SIG-M5 treated with dmso at 0.1 percent for 504 hours (cell line): ENCODE results near the gene SPRYD3.
"Not testable (repeated sequence)": the region's sequence is repeated elsewhere in the genome, so short reads cannot be mapped to it uniquely, and the experiment has no call there.

Source experiments
- DNase-seq: peaks from one replicate; lab custom pipeline; 2025; ENCODE audit not compliant: unreplicated experiment; lab: John Stamatoyannopoulos, UW

SPRYD3 gene

DNA sequence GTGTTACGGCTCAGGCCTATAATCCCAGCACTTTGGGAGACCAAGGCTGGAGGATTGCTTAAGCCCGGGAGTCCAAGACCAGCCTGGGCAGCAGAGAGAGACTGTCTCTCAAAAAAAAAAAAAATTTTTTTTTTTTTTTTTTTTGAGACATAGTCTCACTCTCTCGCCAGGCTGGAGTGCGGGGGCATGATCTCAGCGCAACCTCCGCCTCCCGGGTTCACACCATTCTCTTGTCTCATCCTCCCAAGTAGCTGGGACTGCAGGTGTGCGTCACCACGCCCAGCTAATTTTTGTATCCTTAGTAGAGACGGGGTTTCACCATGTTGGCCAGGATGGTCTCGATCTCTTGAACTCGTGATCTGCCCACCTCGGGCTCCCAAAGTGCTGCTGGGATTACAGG, 52.2 kb downstream of the SPRYD3 start:
- DNase-seq, result not testable (repeated sequence)

DNA sequence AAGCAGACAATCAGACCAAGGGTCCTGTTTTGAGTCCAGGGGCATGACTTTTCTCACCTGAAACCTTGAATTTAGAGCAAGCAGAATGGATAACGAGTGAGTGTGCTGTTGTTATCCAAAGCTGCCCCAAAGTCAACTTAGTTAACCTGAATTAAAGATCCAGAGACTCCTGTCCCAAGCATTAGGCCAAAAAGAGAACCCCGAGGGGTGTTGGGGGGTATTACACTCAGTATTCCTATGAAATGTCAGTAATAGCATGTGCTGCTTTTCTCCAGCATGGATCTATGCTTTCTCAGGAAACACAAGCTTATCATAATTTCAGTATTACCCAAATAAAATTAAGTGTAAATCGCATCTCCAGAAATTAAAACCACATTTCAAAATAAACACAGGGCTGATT, 53.9 kb downstream of the SPRYD3 start:
- no peak for DNase-seq

DNA sequence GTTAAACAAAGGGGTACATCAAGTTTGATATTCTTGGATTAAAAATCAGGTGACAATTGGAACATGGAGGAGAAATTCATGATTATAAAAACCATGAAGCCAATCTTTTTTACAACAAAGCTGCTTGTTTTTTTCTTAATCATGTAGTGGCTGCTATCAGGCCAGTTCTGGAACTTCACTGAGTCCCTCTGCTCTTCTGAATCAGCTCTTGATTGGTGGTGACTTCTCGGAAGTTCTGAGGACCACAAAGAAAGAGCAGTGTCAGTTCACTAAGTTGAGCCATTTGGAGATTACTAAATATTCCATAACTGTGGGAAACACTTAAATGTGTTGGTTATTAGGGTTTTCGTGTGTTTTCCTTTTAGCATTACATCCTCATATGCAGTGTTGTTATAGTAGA, 64.5 kb downstream of the SPRYD3 start:
- DNase-seq, result no peak
